IPS-15b (cell line): Measurements from ENCODE around the gene EIF1.
"Not testable (repeated sequence)": the region's sequence is repeated elsewhere in the genome, so short reads cannot be mapped to it uniquely, and the experiment has no call there.

Experiments used
- H3K27me3 ChIP-seq: one replicate; pipeline ENCODE4 v1.6.1; 2013; ENCODE audit warnings: low read length; ENCODE audit not compliant: control insufficient read depth, insufficient read depth
- H3K36me3 ChIP-seq: one replicate; pipeline ENCODE4 v1.6.1; 2013; ENCODE audit warnings: low read length; ENCODE audit not compliant: control insufficient read depth, insufficient read depth
- H3K4me1 ChIP-seq: one replicate; pipeline ENCODE4 v1.6.1; 2013; ENCODE audit warnings: mild to moderate bottlenecking, low read length; ENCODE audit not compliant: control insufficient read depth, insufficient read depth
- H3K4me3 ChIP-seq: one replicate; pipeline ENCODE4 v1.5.1; 2013; ENCODE audit warnings: low read depth, low read length
- H3K9ac ChIP-seq: one replicate; pipeline ENCODE4 v1.6.1; 2013; ENCODE audit warnings: low read depth, mild to moderate bottlenecking, low read length
- H3K9me3 ChIP-seq: one replicate; pipeline ENCODE4 v1.6.1; 2013; ENCODE audit warnings: mild to moderate bottlenecking, low read length; ENCODE audit not compliant: control insufficient read depth, insufficient read depth

Gene EIF1

GRCh38 chr17:41672153-41672552 is 16.5 kb upstream of the EIF1 start:
- Histone ChIP-seq H3K9ac (no peak overlapping the region), H3K4me3 (no peak overlapping the region)

GRCh38 chr17:41675157-41676057 is 13.3 kb upstream of the EIF1 start:
- not testable (repeated sequence) for H3K9ac ChIP-seq, H3K27me3 ChIP-seq
- peaks cover 12% of the 10 kb centered on the region for H3K4me1 ChIP-seq

More at GRCh38 chr17:41672153-41672552, 16.5 kb upstream of the EIF1 start:
- Histone ChIP-seq H3K9me3 (no peaks in the 10 kb centered on the region), H3K27me3 (no peaks in the 10 kb centered on the region), H3K4me1 (peaks cover 13% of the 10 kb centered on the region), H3K36me3 (no peaks in the 10 kb centered on the region)

GRCh38 chr17:41676058-41676419 is 12.6 kb upstream of the EIF1 start:
- Histone ChIP-seq H3K9ac (no peak overlapping the region), H3K4me3 (no peak overlapping the region), H3K36me3 (no peaks in the 10 kb centered on the region), H3K9me3 (no peaks in the 10 kb centered on the region), H3K27me3 (no peaks in the 10 kb centered on the region), H3K4me1 (peaks cover 12% of the 10 kb centered on the region)

More at GRCh38 chr17:41675157-41676057, 13.3 kb upstream of the EIF1 start:
- not testable (repeated sequence) for H3K36me3 ChIP-seq, H3K4me3 ChIP-seq, H3K9me3 ChIP-seq

GRCh38 chr17:41678411-41678906 is 10.2 kb upstream of the EIF1 start:
- H3K4me3 ChIP-seq, result no peak overlapping the region
- H3K4me1 ChIP-seq, result peaks cover 12% of the 10 kb centered on the region
- no peaks in the 10 kb centered on the region for H3K27me3 ChIP-seq
- no peaks in the 10 kb centered on the region for H3K9me3 ChIP-seq
- H3K9ac ChIP-seq, result no peak overlapping the region
- no peaks in the 10 kb centered on the region for H3K36me3 ChIP-seq

DNA sequence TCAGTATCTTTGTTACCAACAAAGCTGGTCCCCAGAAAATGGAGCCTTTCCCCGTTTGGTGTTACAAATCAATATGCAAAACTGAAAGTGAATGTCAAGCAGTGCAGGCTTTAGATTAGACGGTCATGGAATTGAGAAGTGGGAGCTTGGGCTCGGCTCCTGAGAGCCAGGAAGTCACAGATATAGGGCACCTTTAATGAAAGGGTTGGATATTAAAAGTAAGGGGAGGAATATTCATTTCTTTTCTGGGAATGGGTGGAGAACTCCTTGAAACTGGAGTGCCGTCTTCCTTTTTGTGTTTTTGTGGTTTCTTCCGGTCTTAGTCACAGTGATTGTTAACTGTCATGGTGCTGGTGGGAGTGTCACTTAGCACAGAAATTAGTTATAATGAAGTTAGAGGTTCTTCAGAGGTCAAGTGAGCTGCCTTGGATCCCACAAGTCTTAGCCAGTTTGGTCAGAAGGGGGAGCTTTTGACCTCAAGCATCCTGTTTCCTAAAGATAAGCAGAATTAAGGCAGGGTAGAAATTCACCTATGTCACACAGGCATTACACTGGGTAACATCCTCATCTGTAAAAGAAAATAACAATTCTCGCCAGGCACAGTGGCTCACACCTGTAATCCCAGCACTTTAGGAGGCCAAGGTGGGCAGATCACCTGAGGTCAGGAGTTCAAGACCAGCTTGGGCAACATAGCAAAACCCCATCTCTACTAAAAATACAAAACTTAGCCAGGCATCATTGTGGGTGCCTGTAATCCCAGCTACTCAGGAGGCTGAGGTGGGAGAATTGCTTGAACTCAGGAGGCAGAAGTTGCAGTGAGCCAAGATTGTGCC is 9.6 kb upstream of the EIF1 start:
- Histone ChIP-seq H3K9ac (no peak overlapping the region), H3K36me3 (no peaks in the 10 kb centered on the region), H3K9me3 (no peaks in the 10 kb centered on the region), H3K27me3 (no peaks in the 10 kb centered on the region), H3K4me3 (no peak overlapping the region), H3K4me1 (peaks cover 12% of the 10 kb centered on the region)

- Histone ChIP-seq H3K9me3 (no peaks in the 10 kb centered on the region), H3K4me3 (no peak overlapping the region), H3K27me3 (no peaks in the 10 kb centered on the region), H3K9ac (no peak overlapping the region), H3K36me3 (no peaks in the 10 kb centered on the region), H3K4me1 (peaks cover 12% of the 10 kb centered on the region)
These were observed 8.8 kb upstream of the EIF1 start for GRCh38 chr17:41679740-41680425.

DNA sequence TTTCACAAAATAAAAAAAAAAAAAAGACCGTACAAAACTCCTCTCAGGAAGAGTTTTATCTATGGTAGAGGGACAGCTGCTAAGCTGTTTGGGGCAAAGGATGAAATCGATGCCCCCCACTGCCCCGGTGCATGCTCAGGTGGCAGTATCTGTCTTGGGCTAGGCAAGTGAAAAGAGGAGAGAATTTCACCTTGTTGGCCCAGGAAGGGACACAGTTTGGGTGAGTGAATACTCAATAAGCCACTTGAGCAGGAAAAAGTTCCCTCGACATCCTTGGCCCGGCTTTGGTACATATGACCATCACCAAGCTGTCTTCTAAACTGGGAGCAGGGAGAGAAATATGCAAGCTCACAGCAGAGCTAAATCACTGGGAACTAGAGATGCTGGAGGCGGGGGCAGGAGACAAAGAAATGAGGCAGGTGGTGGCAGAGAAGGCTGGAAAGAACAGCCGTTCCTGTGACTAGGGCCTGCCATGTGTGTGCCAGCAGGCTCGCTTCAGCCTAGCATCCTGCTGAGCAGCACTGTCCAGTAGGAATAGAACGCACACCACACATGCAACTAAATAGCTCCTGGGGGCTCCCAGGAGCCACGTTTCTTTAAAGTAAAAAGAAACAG is 8.2 kb upstream of the EIF1 start:
- H3K36me3 ChIP-seq, result no peaks in the 10 kb centered on the region
- H3K9me3 ChIP-seq, result no peaks in the 10 kb centered on the region
- H3K27me3 ChIP-seq, result no peaks in the 10 kb centered on the region
- H3K4me1 ChIP-seq, result peaks cover 12% of the 10 kb centered on the region
- H3K4me3 ChIP-seq, result no peak overlapping the region
- H3K9ac ChIP-seq, result no peak overlapping the region

DNA sequence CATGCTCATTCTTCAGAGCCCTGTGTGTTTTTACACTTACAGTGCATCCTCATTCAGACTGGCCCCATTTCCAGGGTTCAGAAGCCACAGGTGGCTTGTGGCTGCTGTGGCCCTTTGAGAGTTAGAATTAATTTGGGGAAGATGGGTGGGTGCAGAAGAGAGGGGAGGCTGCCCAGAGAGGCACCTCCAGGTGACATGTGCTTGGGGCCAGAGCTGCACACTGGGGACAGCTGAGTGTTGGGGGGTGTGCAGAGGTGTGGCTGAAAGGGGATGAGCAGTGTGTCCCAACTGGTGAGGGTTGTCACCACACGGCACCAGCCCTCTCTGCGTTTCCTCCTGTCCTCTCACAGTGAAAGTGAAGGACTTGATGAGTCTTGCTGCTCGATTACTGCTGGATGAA is 6.9 kb upstream of the EIF1 start:
- Histone ChIP-seq H3K4me3 (no peak overlapping the region), H3K36me3 (no peaks in the 10 kb centered on the region), H3K27me3 (no peaks in the 10 kb centered on the region), H3K9ac (no peak overlapping the region), H3K4me1 (peaks cover 4% of the 10 kb centered on the region), H3K9me3 (no peaks in the 10 kb centered on the region)

DNA sequence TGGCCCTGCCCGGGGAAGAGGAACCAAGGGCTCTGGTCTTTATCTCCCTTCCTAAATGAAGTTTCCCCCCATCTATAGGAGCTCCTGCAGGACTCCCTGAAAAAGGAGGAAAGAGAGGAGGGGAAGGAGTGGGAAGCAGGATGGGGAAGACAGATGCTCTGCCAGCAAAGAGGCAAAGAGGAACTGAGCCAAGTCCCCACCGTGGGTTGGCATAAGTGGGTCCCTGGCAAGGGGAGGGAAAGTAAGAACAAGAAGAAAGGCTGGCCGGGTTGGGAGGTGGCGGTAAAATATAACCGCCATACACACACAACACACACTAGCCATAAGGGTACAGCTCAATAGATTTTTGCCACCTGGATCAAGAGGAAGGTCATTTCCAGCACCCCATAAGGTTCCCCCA is 6.1 kb upstream of the EIF1 start:
- Histone ChIP-seq H3K9me3 (no peaks in the 10 kb centered on the region), H3K27me3 (no peaks in the 10 kb centered on the region), H3K4me3 (no peak overlapping the region), H3K4me1 (peaks cover 4% of the 10 kb centered on the region), H3K36me3 (no peaks in the 10 kb centered on the region), H3K9ac (no peak overlapping the region)

GRCh38 chr17:41683441-41684007 is 5.2 kb upstream of the EIF1 start:
- H3K9me3 ChIP-seq, result no peaks in the 10 kb centered on the region
- no peaks in the 10 kb centered on the region for H3K36me3 ChIP-seq
- H3K9ac ChIP-seq, result no peak overlapping the region
- H3K4me1 ChIP-seq, result peaks cover 4% of the 10 kb centered on the region
- no peaks in the 10 kb centered on the region for H3K27me3 ChIP-seq
- H3K4me3 ChIP-seq, result no peak overlapping the region

GRCh38 chr17:41684035-41684434 is 4.7 kb upstream of the EIF1 start:
- Histone ChIP-seq H3K9ac (no peak overlapping the region), H3K27me3 (no peaks in the 10 kb centered on the region), H3K9me3 (no peaks in the 10 kb centered on the region), H3K36me3 (peaks cover 2% of the 10 kb centered on the region), H3K4me1 (peaks cover 1% of the 10 kb centered on the region), H3K4me3 (no peak overlapping the region)
